GM20000 (cell line): Measurements from ENCODE around the gene HIRA.
"Not testable (repeated sequence)": the region's sequence is repeated elsewhere in the genome, so short reads cannot be mapped to it uniquely, and the experiment has no call there.

Experiments
- DNase-seq: peaks from one replicate; pipeline ENCODE4 v3.0.0; 2012; ENCODE audit warnings: low spot score
- TF ChIP-seq, protein P1 (sequence below): IDR thresholded peaks from 2 replicates; pipeline ENCODE4 v1.5.1; 2012; ENCODE audit warnings: mild to moderate bottlenecking, control low read depth; ENCODE audit errors: extremely low read depth, missing control alignments

Gene HIRA

DNA sequence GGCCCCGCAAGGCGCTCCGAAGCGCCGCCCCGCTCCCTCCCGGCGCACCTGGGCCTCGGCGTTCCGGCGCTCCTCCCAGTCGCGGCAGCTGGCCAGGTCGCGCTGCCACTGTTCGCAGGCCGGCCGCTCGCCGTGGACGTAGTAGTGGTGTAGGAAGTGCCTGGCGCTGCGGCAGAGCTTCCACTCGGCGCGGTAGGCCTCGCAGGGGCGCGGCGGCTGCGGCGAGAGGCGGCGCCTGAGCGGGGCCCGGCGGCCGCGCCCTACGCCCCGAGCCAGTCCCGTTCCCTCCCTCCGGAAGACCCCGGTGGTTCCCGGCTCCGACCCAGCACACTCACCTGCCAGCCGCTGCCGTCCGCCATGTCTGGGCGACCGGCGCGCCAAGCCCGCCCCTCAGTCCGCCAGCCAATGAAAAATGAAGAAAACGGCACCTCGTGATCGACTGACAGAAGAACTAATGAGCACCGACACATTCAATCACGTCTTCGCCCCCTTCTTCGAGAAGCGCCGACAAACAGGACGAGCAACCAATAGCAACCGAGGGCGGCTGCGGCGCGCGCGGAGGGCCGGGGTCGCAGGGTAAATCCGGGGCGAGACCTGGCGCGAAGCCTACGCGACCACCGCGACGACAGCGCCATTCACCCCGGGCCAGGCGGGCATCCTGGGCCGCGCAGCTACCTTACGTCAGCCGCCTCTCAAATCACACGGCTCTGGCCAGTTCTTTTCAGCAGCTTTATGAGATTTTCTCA, 16.0 kb upstream of the HIRA start, which contains the start of gene C22orf39:
C22orf39 (minus strand) TSS at position 382 of the 746 bp plus-strand sequence; CDS start at position 359, 23 bp downstream.
- peak; percentile 99 for DNase-seq
- TF ChIP-seq, protein P1, sequence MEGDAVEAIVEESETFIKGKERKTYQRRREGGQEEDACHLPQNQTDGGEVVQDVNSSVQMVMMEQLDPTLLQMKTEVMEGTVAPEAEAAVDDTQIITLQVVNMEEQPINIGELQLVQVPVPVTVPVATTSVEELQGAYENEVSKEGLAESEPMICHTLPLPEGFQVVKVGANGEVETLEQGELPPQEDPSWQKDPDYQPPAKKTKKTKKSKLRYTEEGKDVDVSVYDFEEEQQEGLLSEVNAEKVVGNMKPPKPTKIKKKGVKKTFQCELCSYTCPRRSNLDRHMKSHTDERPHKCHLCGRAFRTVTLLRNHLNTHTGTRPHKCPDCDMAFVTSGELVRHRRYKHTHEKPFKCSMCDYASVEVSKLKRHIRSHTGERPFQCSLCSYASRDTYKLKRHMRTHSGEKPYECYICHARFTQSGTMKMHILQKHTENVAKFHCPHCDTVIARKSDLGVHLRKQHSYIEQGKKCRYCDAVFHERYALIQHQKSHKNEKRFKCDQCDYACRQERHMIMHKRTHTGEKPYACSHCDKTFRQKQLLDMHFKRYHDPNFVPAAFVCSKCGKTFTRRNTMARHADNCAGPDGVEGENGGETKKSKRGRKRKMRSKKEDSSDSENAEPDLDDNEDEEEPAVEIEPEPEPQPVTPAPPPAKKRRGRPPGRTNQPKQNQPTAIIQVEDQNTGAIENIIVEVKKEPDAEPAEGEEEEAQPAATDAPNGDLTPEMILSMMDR: no peak

DNA sequence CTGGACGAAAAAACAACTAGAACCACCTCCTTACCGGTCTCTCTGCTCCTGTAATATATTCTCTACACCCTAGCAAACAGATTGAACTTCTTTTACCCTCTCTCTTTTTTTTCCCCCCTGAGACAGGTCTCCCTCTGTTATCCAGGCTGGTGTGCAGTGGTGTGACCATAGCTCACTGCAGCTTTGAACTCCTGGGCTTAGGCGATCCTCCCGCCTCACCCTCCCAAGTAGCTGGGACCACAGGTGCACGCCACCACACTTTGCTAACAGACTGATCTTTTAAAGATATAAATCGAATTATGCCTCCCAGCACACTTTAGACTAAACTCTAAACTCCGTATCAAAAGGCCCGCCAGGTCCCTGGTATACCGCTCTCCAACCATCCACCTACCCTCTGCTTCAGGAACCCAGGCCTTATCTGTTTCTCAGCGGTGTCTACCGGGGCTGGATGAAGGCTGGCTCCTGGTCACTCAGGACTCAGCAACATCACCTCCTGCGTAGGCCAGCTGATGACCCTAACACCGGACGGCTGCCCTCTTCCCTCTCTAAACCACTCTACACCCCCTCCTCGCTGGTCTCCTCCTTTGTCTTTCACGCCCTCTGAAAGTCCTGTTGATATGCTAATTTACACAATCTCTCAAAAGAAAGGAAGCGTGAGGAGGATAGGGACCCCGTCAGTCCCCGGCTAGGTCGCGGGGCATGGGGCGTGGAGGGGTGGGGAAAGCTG, 15.2 kb upstream of the HIRA start:
- TF ChIP-seq, protein P1: no peak
- no peak for DNase-seq

DNA sequence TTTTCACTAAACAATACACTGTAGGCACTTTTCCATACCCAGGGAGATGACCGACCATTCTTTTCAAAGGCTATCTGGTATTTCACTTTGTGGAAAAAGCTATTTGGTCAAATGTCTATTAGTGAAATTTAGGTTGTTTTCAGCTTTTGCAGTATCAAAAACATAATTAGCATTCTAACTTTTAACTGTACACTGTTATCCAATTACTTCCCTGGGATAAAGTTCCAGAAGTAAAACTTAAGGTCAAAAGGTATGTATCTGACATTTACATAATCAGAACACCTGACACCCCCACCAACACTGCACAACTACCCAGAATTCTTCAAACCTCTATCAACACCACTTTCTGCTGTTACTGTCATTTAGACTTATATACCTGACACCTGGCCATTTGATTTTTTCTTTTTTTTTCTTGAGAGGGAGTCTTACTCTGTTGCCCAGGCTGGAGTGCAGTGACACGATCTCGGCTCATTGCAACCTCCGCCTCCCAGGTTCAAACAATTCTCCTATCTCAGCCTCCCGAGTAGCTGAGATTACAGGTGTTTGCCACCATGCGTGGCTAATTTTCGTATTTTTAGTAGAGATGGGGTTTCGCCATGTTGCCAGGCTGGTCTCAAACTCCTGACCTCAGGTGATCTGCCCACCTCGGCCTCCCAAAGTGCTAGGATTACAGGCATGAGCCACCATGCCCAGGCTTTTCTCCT, 13.9 kb upstream of the HIRA start:
- DNase-seq: not testable (repeated sequence)

DNA sequence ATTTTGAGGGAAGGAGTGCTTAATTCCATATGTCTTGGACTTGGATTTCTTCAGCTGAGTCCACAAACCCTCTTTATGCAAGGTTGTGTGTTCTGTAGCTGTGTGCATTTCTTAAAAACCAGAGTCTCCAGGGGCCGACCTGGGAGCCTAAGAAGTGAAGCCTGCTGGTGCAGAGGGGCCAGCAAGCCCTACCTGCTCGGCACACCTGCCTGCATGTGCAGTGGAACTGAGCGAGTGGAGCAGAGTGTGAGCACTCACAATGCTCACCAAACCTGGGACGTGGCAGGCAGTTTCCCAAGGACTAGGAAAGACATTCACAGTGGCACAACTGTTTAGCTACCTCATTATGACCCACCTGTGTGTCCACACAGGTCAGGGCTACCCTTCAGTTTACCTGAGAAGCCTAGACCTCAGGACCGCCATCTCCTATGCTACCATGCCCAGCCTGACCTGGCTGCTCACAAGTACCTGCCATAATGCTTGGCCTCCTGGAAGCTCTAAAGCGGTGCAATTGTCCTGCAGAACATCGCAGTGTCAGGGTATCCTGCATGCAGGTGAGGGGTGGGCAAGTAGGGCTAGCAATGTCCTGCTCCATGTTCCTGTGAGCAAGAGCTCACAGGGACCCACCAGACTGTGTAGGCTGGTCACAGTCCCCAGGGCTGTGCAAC, 12.1 kb upstream of the HIRA start:
- TF ChIP-seq, protein P1: no peak
- no peak for DNase-seq

DNA sequence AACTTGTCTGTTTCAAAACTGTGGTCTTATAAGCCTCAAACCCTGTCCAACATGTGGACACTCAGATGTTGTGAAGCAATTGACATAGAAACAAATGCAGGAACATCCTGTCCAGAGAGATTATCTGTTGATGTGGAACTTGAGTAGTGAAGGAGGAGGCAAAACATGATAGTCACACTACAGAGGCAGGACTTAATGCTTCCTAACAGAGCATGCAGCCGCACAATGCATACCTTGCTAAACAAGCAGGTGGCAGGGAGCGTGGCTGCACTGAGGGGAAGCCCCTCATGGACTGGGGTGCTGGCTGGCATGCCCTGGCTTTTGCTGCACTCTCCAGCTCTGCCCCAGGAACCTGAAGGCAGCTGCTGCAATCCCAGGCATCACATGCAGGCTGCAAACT, 10.6 kb upstream of the HIRA start:
- no peak for DNase-seq
- TF ChIP-seq, protein P1: no peak

DNA sequence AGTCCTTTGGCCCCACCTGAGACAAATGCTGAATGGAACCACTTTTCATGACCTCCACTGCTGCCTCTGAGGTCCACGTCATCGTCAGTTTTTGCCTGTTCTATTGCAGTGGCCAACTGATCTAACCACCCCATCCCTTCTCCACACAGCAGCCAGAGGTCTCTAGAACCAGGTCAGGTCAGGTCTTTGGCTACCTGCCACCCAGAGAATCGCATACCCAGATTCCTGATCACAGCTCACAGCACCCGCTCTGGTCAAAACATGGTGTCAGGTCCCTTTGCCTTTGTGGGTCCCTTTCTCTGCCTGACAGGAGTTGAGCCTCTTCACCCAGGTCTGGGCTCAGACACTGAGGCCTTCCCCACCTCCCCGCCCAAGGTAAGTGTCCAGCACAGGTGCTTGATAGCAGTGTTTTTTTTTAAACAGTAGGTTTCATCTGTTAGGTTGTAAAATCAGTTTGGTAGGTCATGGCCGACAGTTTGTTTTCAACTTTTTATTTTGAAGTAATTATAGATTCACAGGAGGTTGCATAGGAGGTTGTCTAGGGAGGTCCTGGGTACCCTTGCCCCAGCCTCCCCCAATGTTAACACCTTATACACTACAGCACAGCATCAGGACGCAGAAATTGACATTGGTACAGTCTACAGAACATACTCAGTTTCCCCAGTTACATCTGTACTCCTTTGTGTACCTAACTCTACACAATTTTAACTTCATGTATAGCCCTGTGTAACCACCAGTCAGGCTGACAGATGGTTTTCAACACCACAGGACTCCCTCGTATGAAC, 9.1 kb upstream of the HIRA start:
- DNase-seq: no peak
- TF ChIP-seq, protein P1: no peak

DNA sequence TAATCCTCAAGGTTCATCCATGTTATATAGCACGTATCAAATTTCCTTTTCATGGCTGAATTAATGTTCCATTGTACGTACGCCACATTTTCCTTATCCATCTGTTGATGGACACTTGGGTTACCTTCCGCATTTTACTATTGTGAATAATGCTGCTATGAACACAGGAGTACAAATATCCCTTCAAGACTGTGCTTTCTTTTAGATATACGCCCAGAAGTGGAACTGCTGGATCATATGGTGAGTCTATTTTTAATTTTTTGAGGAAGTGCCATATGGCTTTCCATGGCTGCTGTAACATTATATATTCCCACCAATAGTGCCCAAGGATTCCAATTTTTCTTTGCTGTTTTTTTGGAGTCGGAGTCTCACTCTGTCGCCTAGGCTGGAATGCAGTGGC, 6.8 kb upstream of the HIRA start:
- TF ChIP-seq, protein P1: no peak
- DNase-seq: no peak

DNA sequence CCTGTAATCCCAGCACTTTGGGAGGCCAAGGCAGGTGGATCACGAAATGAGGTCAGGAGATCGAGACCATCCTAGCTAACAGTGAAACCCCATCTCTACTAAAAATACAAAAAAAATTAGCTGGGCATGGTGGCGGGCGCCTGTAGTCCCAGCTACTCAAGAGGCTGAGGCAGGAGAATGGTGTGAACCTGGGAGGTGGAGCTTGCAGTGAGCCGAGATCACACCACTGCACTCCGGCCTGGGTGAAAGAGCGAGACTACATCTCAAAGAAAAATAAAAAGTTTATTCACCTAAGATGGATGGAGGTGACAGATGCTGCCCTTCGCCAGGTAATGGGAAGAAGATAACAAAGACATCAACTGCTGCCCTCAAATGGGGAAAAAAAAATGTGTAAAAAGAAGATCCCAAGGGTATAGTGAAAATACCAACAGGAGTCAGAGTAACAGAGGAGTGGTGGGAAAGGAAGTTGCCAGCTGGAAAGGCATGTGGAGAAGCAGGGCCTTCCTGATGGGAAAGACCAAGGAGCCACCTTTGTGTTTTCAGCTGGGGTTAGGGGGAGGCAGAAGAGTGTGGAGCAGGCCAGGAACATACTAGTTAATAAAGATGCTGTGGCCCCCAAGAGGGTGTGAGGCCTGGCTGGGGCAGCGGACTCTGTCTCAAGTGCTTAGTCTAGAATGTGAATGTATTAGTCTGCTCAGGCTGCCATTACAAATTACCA, 5.1 kb upstream of the HIRA start:
- DNase-seq: not testable (repeated sequence)
